Activated CD8-positive, alpha-beta memory T cell treated with anti-CD3 and anti-CD28 coated beads for 48 hours (primary cell): ENCODE results near the gene IL31.
"Not testable (repeated sequence)": the region's sequence is repeated elsewhere in the genome, so short reads cannot be mapped to it uniquely, and the experiment has no call there.

Source experiments
- DNase-seq, 3 experiments: peaks; one replicate each; pipeline ENCODE4 v3.0.0-alpha.2; 2020; ENCODE audit warnings: low read depth in 2 of 3, low spot score in 2 of 3

Gene IL31

DNA sequence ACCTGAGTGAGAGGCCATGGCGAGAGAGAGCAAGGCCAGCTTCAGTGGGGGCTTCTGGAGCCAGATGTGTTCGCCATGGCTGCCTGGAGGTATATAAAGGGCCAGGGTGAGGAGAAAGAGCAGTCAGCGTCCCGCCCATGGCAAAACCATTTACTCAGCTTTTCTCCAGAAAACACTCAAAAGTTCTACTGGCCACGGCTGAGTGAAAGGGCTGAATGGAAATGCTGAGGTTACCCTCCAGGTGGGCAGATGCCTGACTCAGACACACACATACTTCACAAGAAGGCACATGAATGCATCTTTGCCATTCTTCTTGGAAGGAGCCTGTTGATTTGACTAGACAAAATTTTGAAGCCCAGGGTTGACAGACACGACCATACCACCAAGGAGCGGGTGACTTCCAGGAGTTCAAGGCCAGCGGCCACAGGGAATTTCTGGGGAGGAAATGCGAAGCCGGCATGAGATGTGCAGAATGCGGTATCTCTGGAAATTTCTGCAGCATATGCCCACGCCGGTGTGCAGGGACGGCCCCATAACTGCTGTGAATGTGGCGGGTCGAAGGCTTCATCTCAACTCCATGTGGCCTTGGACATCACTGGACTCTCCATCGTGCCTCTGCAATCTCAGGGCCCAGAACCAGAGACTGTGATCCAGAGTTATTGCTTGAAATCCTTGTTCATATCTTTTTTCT lies at the start of gene IL31:
Gene IL31, minus strand, starts transcription at position 67 of the 691 bp plus-strand sequence. Its CDS starts 49 bp downstream, at position 18.
- no peak for DNase-seq

DNA sequence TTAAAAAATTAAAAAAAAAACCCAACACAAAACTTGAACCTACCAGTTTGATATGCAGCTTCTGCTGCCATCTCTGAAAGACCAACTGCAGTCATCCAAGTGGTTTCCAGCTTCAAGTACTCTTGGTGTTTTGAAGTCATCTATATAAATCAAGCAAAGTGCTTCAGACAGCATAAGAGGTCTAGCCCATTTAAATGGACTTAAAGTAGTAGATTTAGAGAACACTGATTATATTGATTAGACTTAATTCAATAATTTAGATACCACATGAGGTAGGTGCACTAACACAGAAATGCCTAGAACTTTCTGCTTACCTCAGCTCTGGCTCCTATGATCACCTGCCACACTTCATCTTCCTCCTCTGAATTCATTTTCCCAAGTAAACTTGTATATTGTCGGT lies 42.4 kb upstream of the IL31 start:
- DNase-seq: no peak

DNA sequence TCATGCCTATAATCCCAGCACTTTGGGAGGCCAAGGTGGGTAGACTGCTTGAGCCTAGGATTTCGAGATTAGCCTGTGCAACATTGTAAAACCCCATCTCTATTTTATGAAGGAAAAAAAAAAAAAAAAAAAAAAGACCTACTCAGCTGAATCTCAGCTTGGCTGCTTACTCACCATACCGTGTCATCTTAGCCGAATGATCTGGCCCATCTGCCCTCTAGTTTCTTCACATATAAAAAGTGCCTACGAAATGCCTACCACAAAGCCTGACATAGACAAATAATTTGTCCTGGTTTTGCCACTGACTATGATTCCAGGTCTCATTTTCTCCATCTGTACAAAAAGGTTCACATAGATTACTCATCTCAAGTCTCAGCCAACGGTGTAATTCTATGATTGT lies 41.8 kb upstream of the IL31 start:
- no peak for DNase-seq

DNA sequence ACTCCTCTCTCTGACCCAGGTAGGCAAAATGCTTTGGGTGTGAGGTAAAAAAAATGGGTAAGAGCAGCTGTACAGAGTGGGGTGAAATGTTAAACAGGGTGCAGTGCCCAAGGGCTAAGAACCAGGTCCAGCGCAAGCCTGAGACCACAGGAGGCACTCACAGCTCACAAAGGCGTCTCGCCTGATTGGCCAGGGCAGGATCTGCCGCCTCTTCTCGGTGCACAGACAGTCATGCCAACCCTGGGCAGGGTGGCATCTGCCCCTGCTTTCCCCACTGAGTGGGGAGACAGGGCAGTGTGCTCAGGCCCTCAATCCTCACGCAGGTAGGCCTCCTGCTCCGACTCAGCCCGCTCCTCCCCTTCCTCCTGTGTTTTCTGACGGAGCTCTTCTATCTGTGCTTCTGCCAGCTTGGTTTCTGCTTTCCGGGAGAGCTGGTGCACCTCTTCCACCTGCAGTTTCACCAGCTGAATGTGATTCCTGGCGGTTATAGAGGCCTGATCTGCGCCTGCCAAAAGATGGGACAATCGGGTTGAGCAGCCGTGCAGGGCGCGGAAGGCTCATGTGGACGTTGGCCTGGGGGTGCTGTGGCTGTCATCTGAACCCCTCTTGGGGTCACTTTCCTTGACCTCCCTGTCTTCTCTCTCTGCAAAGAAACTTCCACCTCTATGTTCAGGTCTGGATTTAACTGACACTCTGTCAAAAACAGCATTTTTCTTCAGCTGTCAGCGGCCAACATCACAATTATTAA lies 34.2 kb upstream of the IL31 start:
- no peak for DNase-seq

DNA sequence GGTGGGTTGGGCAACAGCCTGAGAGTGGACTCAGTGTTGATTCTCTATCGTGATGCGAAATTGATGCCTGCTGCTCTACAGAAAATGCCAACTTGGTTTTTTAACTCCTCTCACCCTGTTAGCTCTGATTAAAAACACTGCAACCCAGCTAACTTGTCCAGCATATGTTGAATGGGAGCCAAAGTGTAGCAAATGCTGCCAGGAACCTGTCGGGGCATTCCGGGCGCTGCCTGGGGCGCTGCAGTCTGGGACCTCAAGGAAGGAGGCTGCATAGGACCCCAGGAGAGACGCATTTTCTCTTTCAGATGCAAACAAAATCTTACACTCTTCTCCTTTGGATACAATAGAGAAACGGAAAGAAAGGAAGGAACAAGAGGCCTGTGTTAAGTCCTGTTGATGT lies 33.4 kb upstream of the IL31 start:
- no peak for DNase-seq

DNA sequence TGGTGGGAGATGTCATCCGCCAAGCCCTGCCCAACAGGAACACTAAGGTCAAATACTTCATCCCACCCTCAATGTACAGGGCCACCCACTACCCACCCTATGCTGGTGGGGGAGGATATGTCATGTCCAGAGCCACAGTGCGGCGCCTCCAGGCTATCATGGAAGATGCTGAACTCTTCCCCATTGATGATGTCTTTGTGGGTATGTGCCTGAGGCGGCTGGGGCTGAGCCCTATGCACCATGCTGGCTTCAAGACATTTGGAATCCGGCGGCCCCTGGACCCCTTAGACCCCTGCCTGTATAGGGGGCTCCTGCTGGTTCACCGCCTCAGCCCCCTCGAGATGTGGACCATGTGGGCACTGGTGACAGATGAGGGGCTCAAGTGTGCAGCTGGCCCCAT lies 33.0 kb upstream of the IL31 start:
- DNase-seq: no peak

DNA sequence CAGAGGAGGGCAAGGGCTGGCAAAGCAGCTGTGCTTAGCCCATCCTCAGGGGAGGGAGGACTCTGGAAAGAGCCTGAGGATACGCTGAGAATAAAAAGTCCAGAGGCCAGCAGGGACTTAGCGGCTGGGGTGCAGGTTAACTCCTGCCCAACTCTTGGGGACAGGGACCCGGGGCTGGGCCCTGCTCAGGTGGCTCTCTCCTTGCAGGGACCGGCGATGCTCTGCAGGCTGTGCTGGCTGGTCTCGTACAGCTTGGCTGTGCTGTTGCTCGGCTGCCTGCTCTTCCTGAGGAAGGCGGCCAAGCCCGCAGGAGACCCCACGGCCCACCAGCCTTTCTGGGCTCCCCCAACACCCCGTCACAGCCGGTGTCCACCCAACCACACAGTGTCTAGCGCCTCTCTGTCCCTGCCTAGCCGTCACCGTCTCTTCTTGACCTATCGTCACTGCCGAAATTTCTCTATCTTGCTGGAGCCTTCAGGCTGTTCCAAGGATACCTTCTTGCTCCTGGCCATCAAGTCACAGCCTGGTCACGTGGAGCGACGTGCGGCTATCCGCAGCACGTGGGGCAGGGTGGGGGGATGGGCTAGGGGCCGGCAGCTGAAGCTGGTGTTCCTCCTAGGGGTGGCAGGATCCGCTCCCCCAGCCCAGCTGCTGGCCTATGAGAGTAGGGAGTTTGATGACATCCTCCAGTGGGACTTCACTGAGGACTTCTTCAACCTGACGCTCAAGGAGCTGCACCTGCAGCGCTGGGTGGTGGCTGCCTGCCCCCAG lies 32.3 kb upstream of the IL31 start:
- DNase-seq: no peak

DNA sequence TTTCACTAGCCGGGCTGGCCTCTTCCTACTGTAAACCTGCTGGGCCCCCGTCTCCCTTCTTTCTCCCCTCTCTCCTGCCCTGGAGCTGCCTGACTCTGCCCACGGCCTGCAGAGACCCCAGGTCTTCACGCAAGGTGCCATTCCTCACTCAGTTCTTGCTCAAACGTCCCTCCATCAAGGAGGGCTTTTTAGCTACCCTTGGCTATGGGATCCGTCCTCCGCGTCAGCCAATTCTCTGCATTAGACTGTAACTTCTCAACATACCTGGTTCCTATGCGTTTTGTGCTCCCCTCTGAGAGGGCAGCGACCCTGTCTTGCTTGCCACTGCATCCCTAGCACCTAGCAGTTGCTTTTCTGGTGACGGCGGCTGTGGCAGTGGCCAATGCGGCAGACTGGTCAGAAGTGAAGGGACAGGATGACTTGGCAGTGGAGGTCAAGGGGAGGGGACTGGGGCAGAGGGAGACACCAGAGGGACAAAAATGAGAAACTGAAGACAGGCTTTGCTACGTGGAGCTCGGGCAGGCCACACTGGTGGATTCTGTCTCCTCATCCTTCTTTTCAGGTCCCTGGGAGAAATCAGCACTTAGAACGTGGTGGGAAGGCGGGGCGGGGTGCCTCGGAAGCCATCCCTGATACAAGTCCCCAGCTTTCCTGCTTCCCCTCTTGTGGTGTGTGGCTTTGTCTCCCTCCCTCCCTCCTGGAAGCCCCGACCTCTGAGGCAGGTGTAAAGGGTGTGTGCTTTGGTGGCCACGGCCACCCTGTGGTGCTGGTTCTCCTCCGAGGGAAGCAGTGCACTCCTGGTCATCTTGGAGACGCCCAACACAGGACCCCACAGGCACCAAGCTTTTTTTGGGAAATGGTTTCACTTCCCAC lies 31.3 kb upstream of the IL31 start:
- DNase-seq: no peak

DNA sequence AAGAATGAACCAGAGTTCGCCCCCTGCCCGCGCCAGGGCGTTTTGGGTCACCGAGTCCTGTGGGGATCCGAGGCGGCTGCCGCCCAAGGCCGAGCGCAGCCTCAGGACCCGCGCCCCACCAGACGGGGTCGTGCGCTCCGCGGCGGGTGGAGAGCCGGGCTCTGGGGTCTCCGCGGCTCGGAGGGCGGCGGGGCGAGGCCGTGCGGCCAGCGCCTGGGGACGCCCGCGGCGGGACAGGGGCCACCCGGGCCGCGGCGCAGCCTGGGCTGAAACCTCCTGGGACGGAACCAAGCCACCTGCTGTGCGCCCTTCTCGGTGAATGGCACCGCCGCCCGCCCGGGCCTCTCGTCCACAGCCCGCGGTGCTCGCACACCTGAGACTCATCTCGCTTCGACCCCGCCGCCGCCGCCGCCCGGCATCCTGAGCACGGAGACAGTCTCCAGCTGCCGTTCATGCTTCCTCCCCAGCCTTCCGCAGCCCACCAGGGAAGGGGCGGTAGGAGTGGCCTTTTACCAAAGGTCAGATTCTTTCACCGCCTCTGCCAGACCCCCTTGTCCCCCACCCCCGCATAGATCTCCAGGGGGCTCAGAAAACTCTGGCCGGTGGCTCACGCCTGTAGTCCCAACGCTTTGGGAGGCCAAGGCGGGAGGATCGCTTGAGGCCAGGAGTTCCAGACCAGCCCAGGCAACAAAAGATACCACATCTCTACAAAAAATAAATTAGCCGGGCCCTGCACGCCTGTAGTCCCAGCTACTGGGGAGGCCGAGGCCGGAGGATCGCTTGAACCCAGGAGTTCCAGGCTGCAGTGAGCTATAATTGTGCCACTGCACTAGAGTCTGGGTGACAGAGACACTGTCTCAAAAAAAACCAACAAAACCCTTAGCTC lies 30.4 kb upstream of the IL31 start:
- DNase-seq: no peak

DNA sequence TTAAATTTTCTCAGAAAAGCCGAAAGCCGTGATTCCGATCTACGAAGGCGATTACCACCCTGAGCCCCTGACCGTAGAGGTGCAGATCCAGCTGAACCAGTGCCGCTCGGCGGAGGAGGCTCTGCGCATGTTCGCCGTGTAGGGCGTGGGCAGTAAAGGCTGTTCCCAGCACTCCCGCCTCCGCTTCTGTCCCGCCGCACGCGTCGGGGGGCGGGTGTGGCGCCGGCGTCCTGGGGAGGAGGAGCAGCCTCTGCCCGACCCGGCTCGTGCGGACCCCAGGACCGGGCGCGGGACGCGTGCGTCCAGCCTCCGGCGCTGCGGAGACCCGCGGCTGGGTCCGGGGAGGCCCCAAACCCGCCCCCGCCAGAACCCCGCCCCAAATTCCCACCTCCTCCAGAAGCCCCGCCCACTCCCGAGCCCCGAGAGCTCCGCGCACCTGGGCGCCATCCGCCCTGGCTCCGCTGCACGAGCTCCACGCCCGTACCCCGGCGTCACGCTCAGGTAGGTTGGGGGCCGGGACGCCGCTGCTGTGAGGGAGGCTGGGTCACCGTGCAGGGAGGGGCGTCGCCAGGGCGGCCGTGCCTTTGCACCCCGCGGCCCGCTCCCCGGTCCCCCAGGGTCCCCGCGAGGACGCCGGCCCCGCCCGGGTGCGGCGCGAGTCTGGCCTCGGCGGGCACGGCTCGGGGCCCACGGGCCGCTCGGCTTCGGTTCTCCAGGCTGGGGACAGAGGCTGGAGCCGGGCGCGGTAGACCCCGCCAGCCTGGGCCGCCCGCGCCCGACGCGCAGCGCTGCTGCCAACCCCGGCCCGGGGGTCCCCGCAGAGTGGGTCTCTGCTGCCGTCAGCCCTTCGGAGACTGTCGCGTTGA lies 29.5 kb upstream of the IL31 start, which contains the start of gene B3GNT4:
Gene B3GNT4, plus strand, starts transcription at position 409 of the 866 bp plus-strand sequence. CDS start 910 bp downstream, outside the sequence.
- no peak for DNase-seq

DNA sequence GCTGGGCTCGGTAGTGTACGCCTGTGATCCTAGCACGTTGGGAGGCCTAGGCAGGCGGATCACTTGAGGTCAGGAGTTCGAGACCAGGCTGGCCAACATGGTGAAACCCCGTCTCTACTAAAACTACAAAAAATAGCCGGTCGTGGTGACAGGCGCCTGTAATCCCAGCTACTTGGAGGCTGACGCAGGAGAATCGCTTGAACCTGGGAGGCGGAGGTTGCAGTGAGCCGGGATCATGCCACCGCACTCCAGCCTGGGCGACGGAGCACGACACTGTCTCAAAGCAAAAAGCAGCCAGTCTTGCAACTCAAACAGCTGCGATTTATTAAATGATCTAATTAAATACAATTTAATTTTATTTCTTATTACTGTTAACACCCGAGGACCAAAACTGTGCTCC lies 28.8 kb upstream of the IL31 start:
- DNase-seq: not testable (repeated sequence)

DNA sequence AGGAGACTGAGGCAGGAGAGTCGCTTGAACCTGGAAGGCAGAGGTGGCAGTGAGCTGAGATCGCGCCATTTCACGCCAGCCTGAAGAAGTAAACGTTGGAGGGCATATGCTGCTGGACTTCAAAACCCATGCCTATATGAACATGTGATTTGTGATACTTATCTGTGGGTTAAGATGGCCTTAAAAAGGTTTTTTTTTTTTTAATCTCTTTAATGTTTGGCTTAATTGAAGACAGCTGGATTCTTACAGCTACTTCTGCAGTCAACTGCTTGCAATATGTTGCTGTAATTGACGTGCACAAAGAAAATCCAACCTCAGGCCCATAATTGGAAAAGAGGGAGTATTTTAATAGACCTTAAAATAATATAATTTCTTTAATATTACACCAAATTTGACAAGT lies 28.0 kb upstream of the IL31 start:
- DNase-seq: no peak

DNA sequence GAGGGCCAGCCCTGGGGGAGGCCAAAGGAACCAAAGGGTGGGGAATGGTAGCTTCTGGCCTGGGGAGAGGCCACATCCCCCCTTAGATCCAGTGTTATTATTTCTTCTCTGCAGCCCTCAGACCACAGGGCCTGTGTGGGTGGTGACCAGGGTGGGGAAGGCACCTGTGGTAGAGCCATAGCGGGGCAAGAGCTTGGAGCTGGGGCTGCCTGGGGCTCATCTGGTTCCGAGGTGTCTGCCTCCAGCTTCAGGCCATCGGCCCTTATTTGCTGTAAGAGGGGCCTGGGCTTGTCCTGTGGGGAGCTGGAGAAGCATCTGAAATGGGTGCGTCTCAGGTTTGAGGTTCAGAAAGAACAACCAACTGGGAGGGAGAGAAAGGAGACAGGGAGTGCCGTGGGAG lies 27.4 kb upstream of the IL31 start:
- no peak for DNase-seq

DNA sequence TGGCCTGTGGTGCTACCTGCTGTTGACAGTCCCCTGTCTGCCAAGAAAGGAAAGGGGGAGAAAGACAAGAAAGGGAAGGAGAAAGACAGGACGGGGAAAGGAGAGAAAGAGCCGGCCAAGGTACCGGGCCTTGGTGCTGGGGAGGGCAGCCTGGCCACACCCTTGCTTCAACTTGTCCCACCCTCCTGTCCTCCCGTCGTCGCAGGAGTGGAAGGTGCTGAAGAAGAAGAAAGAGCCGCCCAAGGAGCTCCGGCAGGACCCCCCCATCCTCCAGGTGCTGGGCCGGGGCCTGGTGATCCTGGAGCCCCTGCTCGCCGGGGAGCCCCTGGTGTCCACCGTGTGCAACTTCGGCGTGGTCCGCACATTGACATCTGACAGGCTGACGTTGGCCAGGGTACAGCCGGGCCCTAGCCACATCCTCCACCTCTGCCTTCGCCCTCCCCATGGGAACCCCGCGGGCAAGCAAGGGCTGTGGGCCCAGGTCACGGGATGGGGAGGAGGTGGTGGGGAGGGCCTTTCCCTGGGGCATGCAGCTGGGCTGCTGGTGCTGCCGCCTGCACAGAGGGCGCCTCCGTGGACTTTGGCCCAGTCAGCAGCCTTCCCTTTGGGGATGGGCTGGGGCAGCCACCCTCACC lies 26.6 kb upstream of the IL31 start:
- no peak for DNase-seq

DNA sequence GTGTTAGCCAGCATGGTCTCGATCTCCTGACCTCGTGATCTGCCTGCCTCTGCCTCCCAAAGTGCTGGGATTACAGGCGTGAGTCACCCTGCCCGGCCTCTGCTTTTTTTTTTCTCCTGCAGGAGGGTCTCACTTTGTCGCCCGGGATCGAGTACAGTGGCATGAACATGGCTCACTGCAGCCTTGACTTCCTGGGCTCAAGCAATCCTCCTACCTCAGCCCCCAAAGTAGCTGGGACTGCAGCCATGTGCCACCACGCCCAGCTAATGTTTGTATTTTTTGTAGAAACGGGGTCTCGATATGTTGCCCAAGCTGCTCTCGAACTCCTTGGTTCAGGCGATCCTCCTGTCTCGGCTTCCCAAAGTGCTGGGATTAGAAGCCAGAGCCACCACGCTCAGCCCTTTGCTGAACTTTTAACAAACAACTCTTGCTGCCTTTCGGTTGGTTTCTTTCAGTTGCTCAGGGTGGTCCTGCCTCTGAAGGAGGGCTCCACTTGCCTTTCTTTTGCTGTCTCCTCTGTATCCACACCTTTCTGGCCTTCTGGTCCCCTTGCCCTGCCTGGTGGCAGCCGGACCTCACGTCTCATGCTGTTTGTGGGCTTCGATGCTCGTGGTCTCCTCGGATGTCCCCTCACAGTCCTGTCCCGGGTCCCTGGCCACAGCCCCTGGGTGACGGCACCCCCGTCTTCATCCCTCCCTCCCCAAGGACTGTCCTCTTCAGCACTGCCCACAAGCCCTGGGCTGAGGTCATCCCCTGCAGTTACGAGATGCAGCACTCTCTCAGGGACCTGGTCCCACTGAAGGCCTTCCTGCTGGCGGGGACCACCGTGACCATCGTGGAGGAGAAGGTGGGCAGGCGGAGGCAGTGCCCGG lies 25.7 kb upstream of the IL31 start:
- no peak for DNase-seq

DNA sequence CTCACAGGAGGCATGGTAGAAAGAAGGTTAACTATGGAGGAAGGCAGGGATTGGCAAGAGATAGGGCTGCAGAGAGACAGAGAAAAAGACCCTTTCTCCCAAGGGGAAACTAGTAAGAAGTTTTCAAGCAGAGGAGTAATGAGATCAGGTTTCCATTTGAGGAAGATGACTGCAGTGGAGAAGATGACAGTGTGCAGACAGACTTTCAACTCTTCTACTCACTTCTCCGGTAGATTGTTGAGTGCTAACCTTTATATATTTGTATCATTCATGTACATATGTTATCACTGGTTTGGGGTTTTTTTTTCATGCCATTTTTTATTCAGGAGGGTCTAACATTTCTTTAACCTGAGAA lies 23.6 kb upstream of the IL31 start:
- no peak for DNase-seq

DNA sequence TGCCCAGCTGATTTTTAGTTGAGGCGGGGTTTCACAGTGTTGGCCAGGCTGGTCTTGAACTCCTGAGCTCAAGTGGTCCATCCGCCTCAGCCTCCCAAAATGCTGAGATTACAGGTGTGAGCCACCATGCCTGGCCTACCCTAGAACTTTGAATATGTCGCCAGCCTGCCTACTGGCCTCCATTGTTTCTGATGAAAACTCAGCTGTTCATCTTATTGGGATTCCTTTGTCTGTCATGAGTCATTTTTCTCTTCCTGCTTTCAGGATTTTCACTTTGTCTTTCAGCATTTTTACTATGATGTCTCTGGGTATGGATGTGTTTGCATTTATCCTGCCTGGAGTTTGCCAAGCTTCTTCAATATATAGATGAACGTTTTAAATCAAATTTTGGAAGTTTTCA lies 21.4 kb upstream of the IL31 start:
- DNase-seq: no peak

DNA sequence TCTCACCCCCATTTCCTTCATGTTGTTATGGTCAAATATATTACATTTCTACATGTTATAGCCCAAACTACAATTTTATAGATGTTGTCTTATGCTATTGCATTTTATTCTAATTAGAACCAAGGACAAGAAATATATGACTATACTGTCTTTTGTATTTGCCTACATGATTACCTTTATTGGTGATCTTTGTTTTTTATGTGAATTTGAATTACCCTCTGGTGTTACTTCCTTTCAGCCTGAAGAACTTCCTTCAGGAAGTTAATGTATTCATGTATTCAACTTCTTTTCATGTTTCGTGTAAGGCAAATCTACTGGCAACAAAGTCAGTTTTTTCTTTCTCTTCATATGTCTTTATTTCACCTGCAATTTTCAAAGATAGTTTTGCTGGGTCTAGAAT lies 20.8 kb upstream of the IL31 start:
- no peak for DNase-seq
